Measurements from ENCODE around the gene TMEM72.

TMEM72 gene

DNA sequence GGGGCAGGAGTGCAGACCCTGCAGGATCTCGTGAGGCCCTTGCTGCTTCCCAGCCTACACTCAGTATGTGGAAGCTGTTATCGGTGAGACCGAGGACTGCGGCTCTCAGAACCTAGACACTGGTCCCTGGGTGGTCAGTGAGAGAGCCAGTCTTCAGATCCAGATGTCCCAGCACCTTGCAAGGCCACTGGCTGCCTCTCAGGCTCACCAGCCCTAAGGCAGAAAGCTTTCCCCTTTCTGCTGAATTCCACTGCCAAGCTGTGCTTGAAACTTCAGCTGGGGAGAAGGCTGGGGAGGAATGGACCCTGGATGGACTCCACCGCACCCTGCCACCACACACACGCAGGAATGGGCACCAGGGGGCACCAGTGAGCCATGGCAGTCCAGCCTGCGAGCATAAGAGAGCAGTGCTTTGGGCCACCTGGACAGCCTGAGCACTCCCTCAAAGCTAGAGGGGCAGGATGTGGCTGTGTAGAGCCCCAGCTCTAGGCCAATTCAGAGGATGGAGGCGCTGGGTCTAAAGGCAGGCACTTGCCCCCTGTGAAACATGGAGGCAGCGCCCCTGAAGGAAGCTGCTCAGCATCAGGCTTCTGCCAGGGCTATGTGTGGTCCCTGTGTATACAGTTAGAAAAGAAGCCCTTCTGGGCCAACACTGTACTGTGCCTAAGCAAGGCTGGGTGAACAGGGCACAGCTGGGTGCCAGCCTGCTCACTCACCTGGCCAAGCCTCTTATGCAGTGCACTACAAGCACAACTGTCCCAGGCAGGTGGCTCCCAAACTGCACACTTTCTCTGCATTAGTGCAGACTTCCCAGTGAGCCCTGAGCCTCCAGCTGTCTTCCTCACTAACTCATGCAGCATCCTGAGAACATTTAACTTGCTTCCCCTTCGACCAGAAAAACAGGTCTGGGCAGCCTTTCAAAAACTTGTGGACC is 21.6 kb downstream of the TMEM72 start:
- peak overlapping the region; percentile 1 to 8 for H3K27ac ChIP-seq
- no peaks in the 10 kb centered on the region for H3K36me3 ChIP-seq
- no peaks in the 10 kb centered on the region for H3K9me3 ChIP-seq
- TF ChIP-seq, protein P1, sequence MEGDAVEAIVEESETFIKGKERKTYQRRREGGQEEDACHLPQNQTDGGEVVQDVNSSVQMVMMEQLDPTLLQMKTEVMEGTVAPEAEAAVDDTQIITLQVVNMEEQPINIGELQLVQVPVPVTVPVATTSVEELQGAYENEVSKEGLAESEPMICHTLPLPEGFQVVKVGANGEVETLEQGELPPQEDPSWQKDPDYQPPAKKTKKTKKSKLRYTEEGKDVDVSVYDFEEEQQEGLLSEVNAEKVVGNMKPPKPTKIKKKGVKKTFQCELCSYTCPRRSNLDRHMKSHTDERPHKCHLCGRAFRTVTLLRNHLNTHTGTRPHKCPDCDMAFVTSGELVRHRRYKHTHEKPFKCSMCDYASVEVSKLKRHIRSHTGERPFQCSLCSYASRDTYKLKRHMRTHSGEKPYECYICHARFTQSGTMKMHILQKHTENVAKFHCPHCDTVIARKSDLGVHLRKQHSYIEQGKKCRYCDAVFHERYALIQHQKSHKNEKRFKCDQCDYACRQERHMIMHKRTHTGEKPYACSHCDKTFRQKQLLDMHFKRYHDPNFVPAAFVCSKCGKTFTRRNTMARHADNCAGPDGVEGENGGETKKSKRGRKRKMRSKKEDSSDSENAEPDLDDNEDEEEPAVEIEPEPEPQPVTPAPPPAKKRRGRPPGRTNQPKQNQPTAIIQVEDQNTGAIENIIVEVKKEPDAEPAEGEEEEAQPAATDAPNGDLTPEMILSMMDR (IDR thresholded peaks at IDR 0.05): peak; percentile 94 to 98
- H3K4me3 ChIP-seq: no peak overlapping the region
- no peaks in the 10 kb centered on the region for H3K27me3 ChIP-seq
- DNase-seq: peak; percentile 92 to 94
- intact Hi-C loops (cut with DNase I; ENCODE audit: low total_unique reads): loop anchor here (1.0 to 10.0 kb wide), 2 partner anchors 43 to 312 kb away; no protein-coding TSS in a partner anchor
- peaks cover 0 to 34% (median 22%) of the 10 kb centered on the region in 4 donors for H3K4me1 ChIP-seq

DNA sequence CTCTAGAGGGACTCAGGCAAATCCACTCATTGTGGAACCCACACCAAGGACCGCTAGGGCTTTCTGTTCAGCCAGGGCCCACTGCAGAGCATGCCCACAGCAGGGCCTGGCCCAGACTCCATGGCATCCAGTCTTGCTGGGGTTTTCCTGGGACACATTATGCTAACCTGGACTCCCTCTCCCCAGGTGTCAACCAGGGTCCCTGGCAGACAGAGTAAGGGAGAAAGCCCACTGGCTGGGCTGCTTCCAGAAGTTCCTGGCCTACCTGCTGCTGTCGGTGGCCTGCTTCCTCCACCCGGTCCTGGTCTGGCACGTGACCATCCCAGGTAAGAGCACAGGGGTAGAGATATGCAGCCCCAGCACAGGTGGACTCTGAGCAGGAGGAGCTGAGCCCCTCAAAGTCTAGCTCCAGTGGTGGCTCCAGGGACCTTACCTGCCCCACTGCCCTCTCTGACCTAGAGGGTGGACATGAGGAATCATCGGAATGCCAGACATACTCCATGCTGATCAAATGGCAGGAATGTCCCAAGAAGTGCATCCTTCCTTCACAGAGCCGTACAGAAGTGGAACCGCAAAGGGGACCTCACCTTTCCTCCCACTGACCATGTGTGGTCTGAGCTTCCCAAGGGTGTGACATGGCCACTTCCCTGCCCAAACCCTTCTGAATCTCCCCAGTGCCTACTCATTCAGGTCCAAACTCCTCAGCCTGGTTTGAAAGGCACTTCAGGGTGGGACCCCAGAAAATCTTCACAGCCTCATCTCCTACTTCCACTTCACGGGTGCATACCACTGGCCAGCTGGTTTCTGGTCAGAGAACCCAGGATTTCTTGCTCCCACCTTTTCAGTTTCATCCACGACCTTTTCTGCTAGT is 22.5 kb downstream of the TMEM72 start:
- H3K9me3 ChIP-seq: no peaks in the 10 kb centered on the region
- no peak overlapping the region for H3K4me3 ChIP-seq
- H3K4me1 ChIP-seq: peaks cover 0 to 34% (median 22%) of the 10 kb centered on the region in 4 donors
- no peak overlapping the region for H3K27ac ChIP-seq
- no peaks in the 10 kb centered on the region for H3K27me3 ChIP-seq
- TF ChIP-seq, protein P1 (IDR thresholded peaks at IDR 0.05): no peak
- DNase-seq: no peak
- intact Hi-C loops (cut with DNase I; ENCODE audit: low total_unique reads): loop anchor here (10.0 kb wide), 1 partner anchor 311 kb away; no protein-coding TSS in a partner anchor
- H3K36me3 ChIP-seq: no peaks in the 10 kb centered on the region

DNA sequence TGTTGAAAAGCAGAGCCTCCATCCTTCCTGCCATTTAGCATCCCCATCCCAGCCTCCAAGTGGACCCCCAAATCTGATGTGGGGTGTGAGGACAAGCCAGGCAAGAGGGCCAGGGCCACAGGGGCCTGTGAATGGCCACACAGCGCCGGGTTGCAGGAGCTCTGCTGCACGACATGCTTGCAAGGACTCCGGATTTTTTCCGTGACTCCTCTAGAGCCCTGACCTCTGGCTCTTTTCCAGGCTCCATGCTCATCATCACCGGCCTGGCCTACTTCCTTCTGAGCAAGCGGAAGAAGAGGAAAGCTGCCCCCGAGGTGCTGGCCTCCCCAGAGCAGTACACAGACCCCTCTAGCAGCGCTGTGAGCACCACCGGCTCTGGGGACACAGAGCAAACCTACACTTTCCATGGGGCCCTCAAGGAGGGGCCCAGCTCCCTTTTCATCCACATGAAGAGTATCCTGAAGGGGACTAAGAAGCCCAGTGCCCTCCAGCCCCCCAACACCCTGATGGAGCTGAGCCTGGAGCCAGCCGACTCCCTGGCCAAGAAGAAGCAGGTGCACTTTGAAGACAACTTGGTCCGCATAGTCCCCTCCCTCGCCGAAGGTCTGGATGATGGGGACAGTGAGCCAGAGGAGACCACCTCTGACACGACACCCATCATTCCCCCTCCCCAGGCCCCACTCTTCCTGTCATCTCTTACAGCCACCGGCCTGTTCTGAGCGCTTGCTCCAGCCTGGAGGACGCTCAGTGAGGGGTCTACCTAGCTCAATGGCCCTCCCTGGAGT is 23.5 kb downstream of the TMEM72 start:
- no peaks in the 10 kb centered on the region for H3K9me3 ChIP-seq
- H3K36me3 ChIP-seq: no peaks in the 10 kb centered on the region
- intact Hi-C loops (cut with DNase I; ENCODE audit: low total_unique reads): loop anchor here (10.0 kb wide), 1 partner anchor 310 kb away; no protein-coding TSS in a partner anchor
- no peak overlapping the region for H3K4me3 ChIP-seq
- peak in 1 of 2 donors; percentile 67 for DNase-seq
- TF ChIP-seq, protein P1 (IDR thresholded peaks at IDR 0.05): no peak
- H3K27me3 ChIP-seq: no peaks in the 10 kb centered on the region
- H3K27ac ChIP-seq: peak overlapping the region; percentile 53 to 63
- H3K4me1 ChIP-seq: peaks cover 0 to 34% (median 22%) of the 10 kb centered on the region in 4 donors

DNA sequence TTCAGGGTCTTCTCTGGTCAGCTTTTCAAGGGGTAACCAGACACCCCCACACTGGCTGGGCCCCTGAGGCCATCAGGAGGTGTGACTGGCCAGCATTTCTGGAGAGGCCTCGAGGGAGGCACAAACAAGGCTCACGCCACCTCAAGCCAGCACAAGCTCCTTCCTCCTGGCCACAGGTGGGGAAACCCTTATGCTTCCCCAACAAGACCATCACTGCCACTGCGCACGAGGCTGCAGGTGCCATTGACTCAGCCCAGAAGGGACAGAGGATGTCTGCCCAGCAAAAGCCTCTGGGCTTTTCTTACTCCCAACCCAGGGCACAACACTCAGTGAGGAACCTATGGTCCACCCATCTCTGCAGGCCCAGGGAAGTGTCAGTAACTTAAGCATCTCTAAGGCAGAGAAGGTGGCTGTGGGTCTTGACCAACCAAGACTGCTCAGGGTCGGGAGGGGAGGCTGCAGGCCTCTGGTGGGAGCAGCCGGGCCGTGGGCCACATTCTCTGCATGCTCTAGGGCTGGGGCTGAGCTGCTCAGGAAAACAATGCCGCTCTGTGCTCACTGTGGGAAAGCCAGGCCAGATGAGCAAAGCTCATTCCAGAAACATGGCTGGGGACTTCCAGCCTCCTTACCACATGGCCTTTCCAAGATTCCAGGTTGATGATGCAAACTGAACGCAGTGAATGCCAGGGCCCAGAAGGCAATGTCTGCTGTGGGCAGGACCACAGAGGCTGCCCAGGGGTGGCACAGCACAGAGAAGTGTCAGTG is 24.2 kb downstream of the TMEM72 start:
- intact Hi-C loops (cut with DNase I; ENCODE audit: low total_unique reads): loop anchor here (10.0 kb wide), 1 partner anchor 309 kb away; no protein-coding TSS in a partner anchor
- no peaks in the 10 kb centered on the region for H3K36me3 ChIP-seq
- peak overlapping the region; percentile 53 to 63 for H3K27ac ChIP-seq
- H3K4me1 ChIP-seq: peaks cover 0 to 34% (median 22%) of the 10 kb centered on the region in 4 donors
- H3K4me3 ChIP-seq: no peak overlapping the region
- H3K9me3 ChIP-seq: no peaks in the 10 kb centered on the region
- no peaks in the 10 kb centered on the region for H3K27me3 ChIP-seq
- TF ChIP-seq, protein P1 (IDR thresholded peaks at IDR 0.05): no peak
- DNase-seq: peak in 1 of 2 donors; percentile 78

Data from tibial artery (tissue), 4 donors.